Osteocyte (in vitro differentiated cells): ENCODE data around the gene SOAT2. TPM values are rescaled to one million over a fixed set of nuclear protein-coding genes. Genes with fewer than 3 reads are reported as not detected.

ENCODE experiments used
- DNase-seq: peaks from one replicate; pipeline ENCODE4 v3.0.0; 2021; ENCODE audit warnings: mixed read lengths; ENCODE audit not compliant: unreplicated experiment; ENCODE audit errors: extremely low spot score
- H3K27ac Mint-ChIP-seq: one replicate; pipeline ENCODE4 v1.8.0; 2021; ENCODE audit warnings: mild to moderate bottlenecking, mixed read lengths; ENCODE audit not compliant: unreplicated experiment
- H3K27me3 Mint-ChIP-seq: one replicate; pipeline ENCODE4 v1.8.0; 2021; ENCODE audit warnings: mixed read lengths; ENCODE audit not compliant: unreplicated experiment
- H3K36me3 Mint-ChIP-seq: one replicate; pipeline ENCODE4 v1.8.0; 2021; ENCODE audit warnings: mixed read lengths; ENCODE audit not compliant: unreplicated experiment
- H3K4me1 Mint-ChIP-seq: one replicate; pipeline ENCODE4 v1.8.0; 2021; ENCODE audit warnings: mixed read lengths; ENCODE audit not compliant: unreplicated experiment
- H3K4me3 Mint-ChIP-seq: one replicate; pipeline ENCODE4 v1.8.0; 2021; ENCODE audit warnings: mild to moderate bottlenecking, moderate library complexity, mixed read lengths; ENCODE audit not compliant: unreplicated experiment
- H3K9me3 Mint-ChIP-seq: one replicate; pipeline ENCODE4 v1.8.0; 2021; ENCODE audit warnings: mixed read lengths; ENCODE audit not compliant: unreplicated experiment
- CTCF ChIP-seq: fragments of 200-600 bp; sonication (generic); IDR thresholded peaks from 2 replicates; pipeline ENCODE4 v1.5.0; 2021; ENCODE audit warnings: antibody characterized with exemption, mild to moderate bottlenecking, moderate library complexity
- total RNA-seq: library from RNA; stranded (reverse); gene quantifications from 2 replicates; pipeline ENCODE4 v1.2.1, GENCODE V29; 2021

SOAT2 gene
- total RNA-seq, 1 donor from 2014 or later = not detected

- Mint-ChIP-seq H3K4me3 (no peak overlapping the region), H3K9me3 (no peaks in the 10 kb centered on the region), H3K27me3 (no peaks in the 10 kb centered on the region), H3K27ac (no peak overlapping the region), H3K4me1 (peaks cover 6% of the 10 kb centered on the region), H3K36me3 (no peaks in the 10 kb centered on the region)
- peak; percentile 68 for DNase-seq
- TF ChIP-seq CTCF = no peak
Observed at GRCh38 chr12:53118751-53119300, 15.5 kb downstream of the SOAT2 start.

DNA sequence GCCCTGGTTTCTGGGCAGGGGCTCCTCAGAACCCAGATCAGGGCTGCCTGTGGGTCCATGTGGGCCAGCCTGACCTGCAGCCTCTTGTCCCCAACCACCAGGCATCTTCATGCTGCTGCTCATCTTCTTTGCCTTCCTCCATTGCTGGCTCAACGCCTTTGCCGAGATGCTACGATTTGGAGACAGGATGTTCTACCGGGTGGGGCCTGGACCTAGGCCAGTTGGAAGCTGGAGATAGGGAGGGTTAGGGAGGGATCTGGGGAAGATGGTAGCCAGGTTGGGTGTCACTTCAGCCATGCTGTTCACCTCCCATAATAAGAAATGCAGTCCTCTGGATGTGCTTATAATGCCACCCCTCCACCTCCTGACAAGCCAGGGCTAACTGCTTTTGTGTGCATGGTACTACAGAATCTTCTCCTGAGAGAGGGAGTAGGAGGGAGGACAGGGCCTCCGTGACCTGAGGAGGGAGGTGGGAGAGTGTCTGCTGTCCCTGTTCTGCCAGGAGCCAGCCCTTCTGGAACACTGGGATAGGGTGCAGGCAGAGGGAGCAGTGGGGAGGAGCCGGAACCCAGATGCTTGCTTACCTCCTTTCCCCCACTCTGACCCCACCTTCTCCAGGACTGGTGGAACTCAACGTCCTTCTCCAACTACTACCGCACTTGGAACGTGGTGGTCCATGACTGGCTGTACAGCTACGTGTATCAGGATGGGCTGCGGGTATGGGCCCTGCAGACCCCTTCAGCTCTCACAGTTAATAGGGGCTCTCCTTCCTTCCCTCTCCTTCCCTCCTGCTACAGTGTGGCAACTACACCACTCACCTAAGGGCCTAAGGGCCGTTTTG lies 17.6 kb downstream of the SOAT2 start:
- no peaks in the 10 kb centered on the region for H3K36me3 Mint-ChIP-seq
- no peak for TF ChIP-seq CTCF
- H3K27me3 Mint-ChIP-seq = no peaks in the 10 kb centered on the region
- no peak overlapping the region for H3K27ac Mint-ChIP-seq
- no peak overlapping the region for H3K4me3 Mint-ChIP-seq
- peaks cover 10% of the 10 kb centered on the region for H3K4me1 Mint-ChIP-seq
- peak; percentile 63 for DNase-seq
- no peaks in the 10 kb centered on the region for H3K9me3 Mint-ChIP-seq

DNA sequence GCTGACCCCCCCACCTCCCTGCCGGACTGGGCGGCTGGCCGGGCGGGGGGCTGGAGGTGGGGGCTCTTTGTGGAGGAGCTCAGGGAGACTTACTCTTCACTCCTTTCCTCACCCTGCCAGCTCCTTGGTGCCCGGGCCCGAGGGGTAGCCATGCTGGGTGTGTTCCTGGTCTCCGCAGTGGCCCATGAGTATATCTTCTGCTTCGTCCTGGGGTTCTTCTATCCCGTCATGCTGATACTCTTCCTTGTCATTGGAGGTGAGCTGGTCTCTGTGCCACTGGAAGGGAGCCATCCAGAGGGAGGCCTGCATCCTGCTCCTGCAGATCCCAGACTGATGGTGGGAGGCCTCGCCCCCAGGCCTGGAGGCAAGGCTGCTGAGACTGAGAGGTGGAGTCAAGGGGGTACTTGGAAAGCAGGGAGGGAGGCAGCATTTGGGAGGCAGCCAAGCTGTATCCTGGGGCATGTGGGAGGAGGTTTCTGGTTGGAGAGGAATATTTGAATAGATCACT lies 19.7 kb downstream of the SOAT2 start:
- no peak overlapping the region for H3K4me3 Mint-ChIP-seq
- DNase-seq = peak; percentile 77
- H3K27ac Mint-ChIP-seq = no peak overlapping the region
- no peaks in the 10 kb centered on the region for H3K9me3 Mint-ChIP-seq
- H3K4me1 Mint-ChIP-seq = peaks cover 10% of the 10 kb centered on the region
- peaks cover 4% of the 10 kb centered on the region for H3K27me3 Mint-ChIP-seq
- no peaks in the 10 kb centered on the region for H3K36me3 Mint-ChIP-seq
- no peak for TF ChIP-seq CTCF

GRCh38 chr12:53123578-53124351 lies 20.5 kb downstream of the SOAT2 start:
- Mint-ChIP-seq H3K4me1 (peaks cover 10% of the 10 kb centered on the region), H3K9me3 (no peaks in the 10 kb centered on the region), H3K4me3 (no peak overlapping the region), H3K27ac (no peak overlapping the region), H3K27me3 (peaks cover 4% of the 10 kb centered on the region), H3K36me3 (no peaks in the 10 kb centered on the region)
- TF ChIP-seq CTCF = no peak
- peak; percentile 68 for DNase-seq

DNA sequence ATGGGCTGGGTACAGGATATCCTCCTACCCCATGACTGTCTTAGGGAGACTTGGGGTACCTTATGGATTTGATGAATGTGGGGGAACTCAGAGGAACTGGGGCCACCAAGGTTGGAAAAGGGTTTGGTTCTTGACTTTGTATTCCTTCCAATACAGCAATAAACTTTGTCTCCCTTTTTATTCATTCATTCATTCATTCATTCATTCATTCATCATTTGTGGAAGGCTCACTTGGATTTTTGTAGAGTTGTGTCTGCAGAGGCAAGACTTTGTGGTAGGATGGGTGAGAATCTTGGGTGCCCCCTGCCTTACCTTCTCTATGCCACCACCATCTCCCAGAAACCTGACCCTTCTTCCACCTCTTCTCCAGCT lies 21.1 kb downstream of the SOAT2 start:
- Mint-ChIP-seq H3K27me3 (peaks cover 8% of the 10 kb centered on the region), H3K4me1 (peaks cover 10% of the 10 kb centered on the region), H3K27ac (no peak overlapping the region), H3K4me3 (no peak overlapping the region), H3K9me3 (no peaks in the 10 kb centered on the region), H3K36me3 (no peaks in the 10 kb centered on the region)
- no peak for DNase-seq
- no peak for TF ChIP-seq CTCF
